HG02885 (cell line): Measurements from ENCODE around the gene IL6ST.

Experiments
- ATAC-seq: cut with Tn5 transposase; IDR thresholded peaks from one replicate; pipeline ENCODE4 v1.9.1; 2021; ENCODE audit warnings: mild to moderate bottlenecking; ENCODE audit not compliant: unreplicated experiment, poor library complexity

The IL6ST gene

DNA sequence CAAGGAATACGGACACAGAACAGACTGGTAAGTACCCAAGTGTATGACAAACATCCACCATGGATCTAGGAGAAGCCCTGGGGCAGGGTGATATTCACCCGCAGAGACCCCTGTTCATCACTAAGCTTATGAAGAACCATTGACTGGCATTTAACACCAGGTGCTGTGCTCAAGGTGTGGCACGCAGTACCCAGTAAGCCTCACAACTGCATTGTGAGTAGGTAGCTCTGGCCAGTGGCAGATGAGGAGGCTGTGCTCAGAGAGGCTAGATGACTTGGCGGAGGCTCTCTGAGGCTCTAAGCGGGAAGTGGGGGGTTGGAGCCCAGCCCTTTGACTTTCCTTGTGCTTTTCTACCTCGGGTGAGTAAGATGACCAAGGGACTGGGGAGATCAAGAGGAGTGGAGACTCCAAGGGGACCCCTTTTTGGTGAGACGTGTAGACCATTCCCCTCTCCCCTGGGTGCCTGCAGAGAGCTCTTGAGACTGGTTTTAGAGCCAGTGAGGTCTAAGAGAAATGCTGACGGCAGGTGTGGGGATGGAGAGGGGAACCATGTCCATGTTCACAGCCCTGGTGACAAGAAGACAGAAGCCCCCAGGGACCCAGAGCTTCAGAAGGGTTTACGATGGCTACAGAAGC is 70.8 kb downstream of the IL6ST start:
- ATAC-seq = no peak

DNA sequence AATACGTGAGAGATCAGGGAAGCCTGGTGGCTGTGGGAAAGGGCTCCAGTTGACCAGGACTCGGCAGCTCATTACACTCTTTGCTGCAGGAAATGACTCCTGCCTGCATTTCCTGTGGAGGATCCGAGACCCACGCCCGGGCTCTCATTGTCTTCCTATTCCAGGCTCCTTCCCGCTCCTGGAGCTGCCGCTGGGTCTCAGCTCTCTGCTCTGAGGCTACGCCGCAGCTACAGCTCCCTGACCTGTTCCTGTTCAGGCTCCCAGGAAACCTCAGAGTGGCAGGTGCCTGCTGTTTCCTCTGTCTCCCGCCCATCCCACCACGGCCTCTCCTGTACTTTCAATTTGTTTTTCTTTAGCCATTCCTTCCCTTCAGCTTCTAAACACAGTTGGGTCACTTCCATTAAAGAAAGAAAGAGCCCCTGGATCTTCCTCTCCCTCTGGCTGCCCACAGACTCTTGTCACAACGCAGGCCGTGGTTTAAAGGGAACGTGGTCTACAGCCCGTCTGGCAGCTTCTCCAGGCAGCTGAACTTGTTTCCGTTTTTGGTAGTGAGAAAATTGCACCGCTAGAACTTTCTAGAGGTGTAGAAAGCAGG is 71.5 kb downstream of the IL6ST start:
- no peak for ATAC-seq

DNA sequence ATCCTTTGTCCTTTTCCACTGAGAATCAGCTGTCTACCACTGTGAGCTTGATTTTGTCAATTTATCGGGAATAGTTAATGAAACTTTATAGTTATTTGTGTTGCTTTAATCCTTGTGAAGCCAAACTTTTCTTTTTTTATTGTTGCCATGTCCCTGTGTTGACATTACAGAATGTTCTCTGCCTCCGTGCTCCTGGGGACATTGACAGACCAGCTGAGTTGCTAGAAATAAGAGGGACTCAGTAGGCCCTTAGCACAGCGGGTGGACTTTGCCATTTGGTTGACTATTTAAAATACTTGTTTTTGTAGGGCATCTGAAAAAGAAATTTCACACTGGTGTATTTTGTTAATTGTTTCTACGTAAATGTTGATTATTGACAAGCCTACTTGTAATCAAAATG is 73.1 kb downstream of the IL6ST start:
- no peak for ATAC-seq

DNA sequence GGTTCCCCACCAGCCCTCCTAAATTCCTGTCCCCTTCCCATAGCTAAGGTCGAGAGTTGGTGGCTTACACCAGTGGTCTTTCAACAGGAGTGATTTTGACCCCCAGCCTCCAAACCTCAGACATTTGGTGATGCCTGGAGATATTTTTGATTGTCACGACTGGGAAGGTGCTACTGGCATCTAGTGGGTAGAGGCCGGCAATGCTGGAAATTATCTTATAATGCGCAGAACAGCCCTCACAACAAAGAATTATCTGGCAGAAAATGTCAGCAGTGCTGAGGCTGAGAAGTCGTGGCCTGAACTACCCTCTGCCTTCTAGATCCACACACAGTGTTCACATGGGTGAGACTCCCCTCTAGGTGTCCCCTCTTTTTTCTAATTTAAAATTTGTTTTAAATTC is 74.0 kb downstream of the IL6ST start:
- no peak for ATAC-seq

DNA sequence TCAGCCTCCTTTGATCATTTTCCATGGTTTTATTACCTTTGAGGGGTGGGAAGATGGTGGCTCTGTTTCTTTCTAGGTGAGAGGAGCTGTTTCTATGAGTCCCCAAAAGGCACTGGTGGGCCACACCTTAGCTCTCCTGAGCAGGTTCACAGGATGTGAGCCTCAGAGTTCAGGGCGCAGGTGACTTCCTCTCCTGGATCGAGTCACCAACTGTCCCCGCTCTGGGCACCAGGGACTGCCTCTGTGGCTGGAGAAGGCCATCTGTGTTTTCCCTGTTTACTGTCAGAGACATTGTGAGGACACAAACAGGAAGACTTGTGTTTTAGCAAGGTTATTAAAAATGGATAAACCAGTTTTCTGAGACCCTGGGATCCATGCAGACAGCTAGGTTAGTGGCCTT is 75.1 kb downstream of the IL6ST start:
- ATAC-seq = no peak

DNA sequence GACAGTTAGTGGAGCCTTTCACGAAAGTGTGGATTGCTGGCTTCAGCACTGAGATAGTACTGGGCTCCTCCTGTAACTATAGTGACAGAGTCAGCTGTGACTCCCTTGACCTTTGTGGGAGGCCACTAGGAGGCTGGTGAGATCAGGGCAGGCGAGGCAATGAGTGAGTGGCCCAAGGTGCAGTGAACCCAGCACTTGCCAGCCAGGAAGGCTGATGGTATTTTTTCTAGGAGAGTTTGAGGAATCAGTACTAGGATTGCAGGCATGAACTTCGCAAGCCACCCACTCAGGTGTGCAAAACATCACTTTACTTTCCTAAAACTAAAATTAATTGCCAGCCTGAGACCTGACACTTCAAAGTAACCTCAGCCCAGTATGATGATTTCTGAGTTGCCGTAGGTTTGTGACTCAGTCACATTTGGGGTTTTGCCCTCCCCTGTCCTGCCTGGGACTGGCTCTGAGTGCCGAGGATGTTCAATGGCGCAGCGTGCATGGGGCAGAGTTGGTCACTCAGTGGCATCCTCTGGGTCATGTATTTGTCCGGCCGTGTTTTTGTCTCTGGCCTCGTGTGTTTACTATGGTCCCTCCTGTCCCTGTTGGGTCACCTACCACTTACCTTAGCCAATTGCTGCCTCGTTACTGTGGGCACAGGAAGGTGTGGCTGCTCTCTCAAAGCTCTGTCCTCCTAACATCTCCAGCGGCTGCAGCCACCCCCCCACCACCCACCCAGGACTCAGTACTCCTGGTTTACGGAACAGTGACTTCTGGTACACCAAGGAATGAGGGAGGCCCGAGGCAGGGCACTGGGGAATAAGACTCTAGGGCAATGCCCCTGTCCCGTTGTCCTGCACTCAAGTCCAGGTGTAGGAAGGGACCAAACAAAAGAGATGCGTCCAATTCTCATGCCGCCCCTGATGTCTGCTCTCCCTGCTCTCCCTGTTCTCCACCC is 76.4 kb downstream of the IL6ST start:
- no peak for ATAC-seq

DNA sequence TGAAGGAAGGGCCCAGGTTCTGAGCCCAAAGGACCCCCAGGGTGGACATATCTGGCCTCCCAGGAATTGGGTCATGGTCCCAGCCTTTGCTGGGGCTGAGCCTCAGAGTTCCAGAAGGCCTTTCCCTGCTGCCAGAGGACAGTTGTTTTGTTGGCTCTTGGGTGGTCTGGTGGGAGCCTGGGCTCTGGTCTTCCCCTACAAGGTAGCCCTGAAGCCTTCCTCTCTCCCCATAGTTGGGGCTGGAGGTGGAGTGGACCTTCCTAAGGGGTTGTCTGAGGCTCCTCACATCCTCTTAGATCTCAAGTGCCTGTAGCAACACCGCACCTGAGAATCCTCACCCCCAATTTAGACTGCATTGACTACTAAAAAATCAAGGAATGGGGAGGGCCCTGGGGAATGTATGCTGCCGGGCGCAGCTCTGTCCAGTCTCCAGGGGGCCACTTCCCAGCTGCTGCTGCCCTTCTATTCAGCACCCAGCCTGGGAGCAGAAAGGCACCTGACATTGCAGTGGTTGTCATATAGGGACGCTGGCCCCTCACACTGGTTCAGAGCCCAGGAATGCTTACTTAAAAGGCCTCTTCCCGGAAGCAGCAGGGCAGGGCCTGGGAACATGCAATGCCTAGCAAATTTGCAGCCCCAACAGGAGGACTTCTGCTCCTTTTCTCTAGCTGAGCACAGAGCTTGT is 77.2 kb downstream of the IL6ST start:
- ATAC-seq = no peak

DNA sequence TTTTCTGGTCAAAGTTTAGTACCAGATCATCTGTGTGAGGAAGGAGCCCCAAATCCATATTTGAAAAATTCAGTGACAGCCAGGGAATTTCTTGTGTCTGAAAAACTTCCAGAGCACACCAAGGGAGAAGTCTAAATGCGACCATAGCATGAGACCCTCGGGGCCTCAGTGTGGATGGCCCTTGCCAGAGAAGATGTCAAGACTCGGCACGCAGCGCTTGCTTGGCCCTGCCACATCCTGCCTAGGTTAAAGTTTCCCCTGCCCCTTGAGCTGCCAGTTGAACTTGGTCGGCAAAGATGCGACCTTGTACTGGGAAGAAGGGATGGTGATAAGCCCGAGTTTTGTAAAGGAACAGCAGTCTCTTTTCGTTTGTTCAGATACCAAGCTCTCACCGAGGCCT is 77.8 kb downstream of the IL6ST start:
- no peak for ATAC-seq

DNA sequence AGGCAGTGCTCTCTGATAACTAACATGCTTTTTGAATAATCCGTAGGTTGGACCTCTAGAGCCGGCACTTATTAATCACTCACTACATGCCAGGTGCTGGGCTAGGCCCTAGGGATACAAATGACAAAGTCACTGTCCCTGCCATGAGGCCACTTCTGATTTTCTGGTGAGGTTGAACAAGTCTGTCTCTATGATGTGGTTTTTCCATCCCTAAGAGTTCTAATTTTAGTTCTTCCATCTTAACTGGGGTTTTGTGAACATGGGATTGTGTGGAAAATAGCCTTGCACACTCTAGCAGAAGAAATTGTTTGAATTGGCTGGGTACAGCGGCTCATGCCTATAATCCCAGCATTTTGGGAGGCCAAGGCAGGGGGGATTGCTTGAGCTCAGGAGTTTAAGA is 79.0 kb downstream of the IL6ST start:
- no peak for ATAC-seq

DNA sequence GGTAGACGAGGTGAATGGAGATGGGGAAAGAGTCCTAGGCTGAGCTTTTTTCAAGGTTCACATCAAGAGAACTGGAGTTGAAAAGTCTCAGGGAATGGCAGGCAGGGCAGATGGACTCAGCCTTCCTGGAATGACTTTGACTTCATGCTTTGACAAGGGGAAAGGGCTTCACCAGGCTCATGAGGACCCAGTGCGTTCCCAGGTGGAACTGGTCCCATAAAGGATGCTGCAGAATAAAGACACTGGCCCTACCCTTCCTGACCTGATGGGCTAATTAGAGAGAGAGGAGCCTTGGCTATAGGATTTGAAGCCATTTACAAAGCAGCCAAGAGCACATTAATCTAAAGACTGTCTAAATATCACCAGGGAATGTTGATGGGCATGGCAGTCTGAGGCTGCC is 79.8 kb downstream of the IL6ST start:
- ATAC-seq = no peak

DNA sequence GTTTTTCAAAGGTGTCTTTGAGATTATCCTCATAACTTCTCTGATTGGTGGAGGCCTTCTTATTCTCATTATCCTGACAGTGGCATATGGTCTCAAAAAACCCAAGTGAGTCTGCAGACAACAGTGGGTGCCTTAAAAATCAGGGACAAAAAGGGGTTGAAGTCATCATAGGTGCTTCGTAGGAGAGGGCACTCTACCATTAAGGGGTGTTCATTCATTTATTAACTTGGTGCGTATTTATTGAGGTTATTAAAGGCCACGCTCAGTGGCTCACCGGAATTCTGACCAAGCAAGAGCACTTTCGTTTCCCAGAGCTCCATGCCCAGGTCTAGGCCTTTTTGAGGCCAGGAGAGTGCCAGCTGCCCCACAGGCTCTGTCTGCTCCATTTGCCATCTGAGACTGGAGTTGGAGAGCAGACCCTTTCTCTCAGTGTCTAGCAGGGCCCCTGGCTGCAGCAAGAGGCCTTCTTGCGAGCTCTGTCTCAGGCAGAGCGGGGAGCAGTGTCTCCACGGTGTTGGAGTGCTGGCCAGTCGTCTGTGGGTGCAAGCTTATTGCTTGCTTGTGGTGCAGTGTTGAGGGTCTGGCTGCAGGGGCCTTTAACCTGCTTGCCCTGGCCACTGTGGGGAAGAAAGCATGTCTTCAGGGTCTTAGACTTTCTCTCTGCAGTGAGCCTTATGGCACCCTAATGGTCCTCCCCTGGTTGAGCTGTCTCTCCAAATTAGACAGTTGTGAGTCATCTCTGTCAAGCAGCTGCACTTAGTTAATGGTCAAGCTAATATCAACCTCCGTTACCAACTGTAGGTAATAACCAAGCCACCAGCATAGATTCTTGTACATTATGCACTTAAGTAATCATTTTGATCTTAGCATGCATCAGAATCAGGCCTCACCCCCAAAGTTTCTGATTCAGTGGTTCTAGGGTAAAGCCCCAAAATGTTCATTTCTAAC is 81.0 kb downstream of the IL6ST start:
- ATAC-seq = no peak

DNA sequence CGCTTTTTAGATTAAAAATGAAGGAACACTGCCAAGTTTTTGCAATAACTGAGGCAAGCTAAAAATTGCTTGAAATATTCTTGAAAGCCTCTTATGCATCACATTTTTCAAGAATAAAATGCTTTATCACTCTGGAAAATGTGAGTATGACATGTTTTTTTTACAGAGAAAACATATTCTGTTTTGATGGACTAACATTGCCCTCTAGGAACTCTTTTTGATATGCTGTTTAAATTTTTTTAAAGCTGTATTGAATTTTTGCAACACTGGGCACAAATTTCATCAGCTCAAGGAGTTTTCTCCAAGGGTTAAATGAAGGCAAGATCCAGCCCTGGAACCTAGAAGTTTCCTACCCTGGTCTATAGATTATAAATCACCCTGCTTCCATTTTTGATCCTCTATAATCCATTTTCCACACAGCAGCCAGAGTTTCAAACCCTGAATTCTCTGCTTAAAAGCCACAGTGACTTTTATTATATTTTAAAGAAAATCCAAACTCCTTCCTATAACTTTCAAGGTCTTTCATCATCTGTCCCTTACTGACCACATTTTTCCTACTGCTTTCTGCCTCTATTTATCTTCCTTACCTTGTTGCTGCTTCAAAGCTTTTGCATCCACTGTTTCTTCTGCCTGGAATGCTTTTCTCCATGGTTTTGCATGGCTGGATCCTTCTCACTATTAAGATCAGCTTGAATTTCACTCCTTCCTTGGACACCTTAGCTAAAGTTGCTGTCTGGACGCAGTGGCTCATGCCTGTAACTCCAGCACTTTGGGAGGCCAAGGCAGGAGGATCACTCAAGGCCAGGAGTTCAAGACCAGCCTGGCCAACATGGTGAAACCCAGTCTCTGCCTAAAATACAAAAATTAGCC is 82.7 kb downstream of the IL6ST start:
- ATAC-seq = no peak

DNA sequence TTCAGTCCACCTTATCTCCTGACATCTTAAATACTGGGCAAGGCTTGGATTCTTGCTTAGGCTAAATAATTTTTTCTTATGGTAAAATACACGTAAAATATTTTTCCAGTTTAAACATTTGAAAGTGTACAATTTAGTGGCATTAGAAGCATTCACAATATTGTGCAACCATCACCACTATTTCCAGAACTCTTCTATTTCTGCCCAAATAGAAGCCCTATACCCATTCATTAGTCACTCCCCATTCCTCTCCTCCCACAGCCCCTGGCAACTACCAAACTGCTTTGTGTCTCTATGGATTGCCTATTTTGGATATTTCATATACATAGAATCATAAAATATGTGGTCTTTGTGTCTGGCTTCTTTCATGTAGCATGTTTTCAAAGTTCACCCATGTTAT is 86.0 kb downstream of the IL6ST start:
- no peak for ATAC-seq

DNA sequence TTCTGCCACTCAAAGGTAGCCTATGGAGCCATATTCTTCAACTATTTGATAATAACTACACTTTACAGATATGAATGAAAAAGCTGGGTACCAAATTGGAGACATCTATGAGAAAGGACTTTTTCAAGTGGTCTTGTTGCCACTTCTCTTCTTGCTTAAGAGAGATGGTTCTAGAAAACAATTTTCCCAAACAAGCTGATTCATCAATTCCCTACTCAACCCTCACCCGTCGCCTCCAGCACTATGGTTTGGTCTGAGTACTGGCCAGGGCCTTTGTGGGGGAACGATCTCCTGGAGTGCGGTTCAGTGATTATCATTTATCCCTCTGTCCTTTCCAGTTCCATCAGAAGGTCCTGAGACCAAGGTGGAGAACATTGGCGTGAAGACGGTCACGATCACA is 86.8 kb downstream of the IL6ST start:
- ATAC-seq = no peak

DNA sequence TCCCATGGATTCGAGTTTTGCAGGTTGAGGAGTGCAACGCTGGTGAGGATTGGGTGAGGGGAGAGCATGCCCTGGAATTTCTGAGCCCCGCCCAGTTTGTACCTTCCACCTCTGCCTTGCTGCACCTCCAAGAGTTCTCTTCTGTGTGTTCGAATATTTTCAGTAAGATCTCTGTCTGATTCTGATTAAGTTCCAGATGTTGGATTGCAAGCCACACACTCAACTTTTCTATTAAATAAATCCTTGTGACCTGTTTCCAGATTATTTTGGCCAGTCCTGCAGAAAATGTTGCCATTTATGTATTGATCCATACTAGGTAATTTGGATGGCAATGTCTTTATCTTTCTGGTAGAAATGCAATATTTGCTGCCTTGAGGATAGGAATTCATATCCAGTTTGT is 89.5 kb downstream of the IL6ST start:
- no peak for ATAC-seq

DNA sequence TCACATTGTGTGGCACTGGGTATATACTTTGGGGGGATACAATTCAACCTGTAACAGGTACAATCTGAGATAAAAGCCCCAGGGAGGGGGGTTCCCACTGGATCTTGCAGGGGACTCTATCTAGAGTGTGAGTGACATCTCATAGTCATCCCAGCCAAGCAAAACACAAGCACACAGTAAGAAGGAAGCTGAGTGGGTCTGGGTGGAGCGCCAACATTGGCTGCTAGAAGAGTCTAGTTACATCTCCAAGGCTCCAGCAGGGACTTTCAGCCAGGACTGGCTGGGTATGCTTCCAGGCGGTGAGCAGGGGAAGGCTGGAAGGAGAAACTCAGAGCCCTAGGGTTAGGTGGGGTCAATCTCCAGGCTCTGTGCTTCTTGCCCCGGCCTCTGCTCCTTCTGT is 90.6 kb downstream of the IL6ST start:
- ATAC-seq = no peak

DNA sequence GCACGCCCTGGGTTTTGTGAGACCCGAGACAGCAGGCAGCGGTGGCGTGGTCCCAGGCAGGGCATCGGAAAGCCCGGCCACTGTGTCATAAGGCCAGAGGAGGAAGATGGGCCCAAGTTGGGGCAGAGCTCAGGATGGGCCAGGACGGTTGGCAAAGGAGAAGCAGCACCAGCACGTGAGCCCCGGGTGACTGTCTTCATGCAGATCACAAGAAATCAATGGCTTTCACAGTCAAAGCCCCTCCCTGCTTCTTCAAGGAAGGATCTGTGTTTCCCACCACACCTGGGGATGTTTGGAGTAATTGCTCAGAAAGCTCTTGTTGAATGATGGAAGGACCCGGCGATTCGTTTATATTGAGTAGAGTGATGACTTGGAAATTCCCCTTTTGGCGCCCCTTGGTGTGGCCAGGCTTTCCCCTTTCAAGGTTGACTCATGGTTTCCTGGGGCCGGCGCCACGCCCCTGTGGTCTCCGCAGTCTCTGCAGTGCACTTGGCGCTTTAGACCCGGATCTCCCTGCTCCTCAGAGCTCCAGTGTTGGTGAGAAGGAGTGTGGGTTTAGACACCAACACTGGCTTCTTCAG is 91.6 kb downstream of the IL6ST start:
- peak; percentile 93 for ATAC-seq

DNA sequence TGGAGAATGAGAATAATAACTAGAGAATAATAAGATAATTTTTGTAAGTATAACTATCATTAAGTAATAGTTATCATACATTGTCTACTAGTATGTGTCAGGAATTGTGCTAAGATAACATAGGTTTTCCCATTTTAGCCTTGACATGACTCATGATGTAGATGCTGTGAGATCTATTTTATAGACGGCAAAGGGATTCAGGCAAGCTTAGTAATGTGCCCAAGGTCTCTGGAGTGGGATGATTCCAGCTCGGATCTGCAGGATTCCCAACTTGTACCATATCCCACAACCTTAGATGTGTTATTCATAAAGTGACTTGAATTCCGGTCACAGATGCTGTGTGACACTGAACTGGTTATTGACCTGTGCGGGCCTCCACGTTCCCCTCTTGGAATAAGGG is 92.1 kb downstream of the IL6ST start:
- no peak for ATAC-seq

DNA sequence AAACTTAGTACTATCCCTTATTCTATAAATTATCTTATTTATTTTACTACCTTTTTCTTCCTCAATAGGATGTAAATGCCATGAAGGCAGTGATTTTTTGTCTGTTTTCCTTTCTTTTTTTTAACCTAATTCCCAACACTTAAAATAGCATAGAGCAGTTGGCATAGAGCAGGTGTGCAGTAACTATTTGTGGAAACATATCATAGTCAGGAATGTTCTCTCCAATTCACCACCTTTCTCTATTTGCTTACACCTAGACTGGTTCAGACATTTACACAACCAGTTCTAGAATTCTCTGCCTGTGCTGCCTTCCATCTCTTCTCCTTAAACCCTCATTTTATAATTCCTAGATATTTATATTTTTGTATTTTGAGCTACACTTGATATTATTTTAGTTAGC is 94.0 kb downstream of the IL6ST start:
- ATAC-seq = no peak
